HEK293 (cell line): ENCODE data around the gene CDC37.
A peak's percentile ranks its signal among the peaks of the same experiment; 100 is the strongest.

Experiments used
- CTCF ChIA-PET: fragments of 350-600 bp; formaldehyde crosslinking; extraction: SDS; loops from one replicate; lab custom pipeline; 2021; ENCODE audit warnings: antibody characterized with exemption; lab: Yijun Ruan, JAX
- POLR2A ChIA-PET: fragments of 300-600 bp; formaldehyde crosslinking; extraction: SDS; loops from one replicate; lab custom pipeline; 2020; ENCODE audit warnings: antibody characterized with exemption, inconsistent platforms; lab: Yijun Ruan, JAX
- H3K27ac ChIP-seq: fragments of 200-500 bp; sonication (Bioruptor generic); 2 replicates; pipeline ENCODE4 v1.5.1; 2014; ENCODE audit warnings: low read depth, low read length, control low read depth, inconsistent platforms; ENCODE audit errors: extremely low read depth
- H3K36me3 ChIP-seq, 2 experiments: fragments of 200-500 bp in 1 of 2; sonication (Bioruptor generic) in 1 of 2; 1 replicate in 1 of 2; 2 replicates in 1 of 2; pipeline ENCODE4 v1.5.1; 2014 to 2017; ENCODE audit warnings: inconsistent platforms in 2 of 2, low read length in 2 of 2; ENCODE audit not compliant: control insufficient read depth in 2 of 2, insufficient read depth in 1 of 2
- H3K4me1 ChIP-seq: fragments of 200-500 bp; sonication (Bioruptor generic); 2 replicates; pipeline ENCODE4 v1.5.1; 2014; ENCODE audit warnings: mild to moderate bottlenecking, low read length, inconsistent platforms; ENCODE audit not compliant: control insufficient read depth, insufficient read depth
- H3K4me3 ChIP-seq: 2 replicates; pipeline ENCODE4 v1.5.1; 2011; ENCODE audit warnings: low read depth, mild to moderate bottlenecking, control low read depth, low read length, moderate library complexity
- H3K9me3 ChIP-seq: fragments of 200-500 bp; sonication (Bioruptor generic); 2 replicates; pipeline ENCODE4 v1.5.1; 2014; ENCODE audit warnings: low read depth, low read length, inconsistent platforms; ENCODE audit not compliant: control insufficient read depth, insufficient read depth
- ATF2 ChIP-seq: fragments of 450-650 bp; formaldehyde crosslinking; IDR thresholded peaks from 2 replicates; pipeline ENCODE4 v1.5.1; 2016; ENCODE audit warnings: missing biosample characterization, missing genetic modification characterization, low read depth
- CTCF ChIP-seq: fragments of 450-650 bp; formaldehyde crosslinking; IDR thresholded peaks from 2 replicates; pipeline ENCODE4 v1.5.1; 2016; ENCODE audit warnings: missing biosample characterization, missing genetic modification characterization
- TSHZ1 ChIP-seq: fragments of 450-650 bp; formaldehyde crosslinking; IDR thresholded peaks from 2 replicates; pipeline ENCODE4 v1.5.1; 2016; ENCODE audit warnings: missing biosample characterization, missing genetic modification characterization, borderline replicate concordance
- ZBTB8A ChIP-seq: fragments of 450-650 bp; formaldehyde crosslinking; IDR thresholded peaks from 2 replicates; pipeline ENCODE4 v1.5.1; 2016; ENCODE audit warnings: missing biosample characterization, missing genetic modification characterization
- ZEB2 ChIP-seq: fragments of 450-650 bp; formaldehyde crosslinking; IDR thresholded peaks from 2 replicates; pipeline ENCODE4 v1.5.1; 2016; ENCODE audit warnings: missing biosample characterization, missing genetic modification characterization
- ZNF121 ChIP-seq: fragments of 450-650 bp; formaldehyde crosslinking; IDR thresholded peaks from 2 replicates; pipeline ENCODE4 v1.5.1; 2016; ENCODE audit warnings: missing biosample characterization, missing genetic modification characterization
- ZNF350 ChIP-seq: fragments of 450-650 bp; formaldehyde crosslinking; IDR thresholded peaks from 2 replicates; pipeline ENCODE4 v1.5.0; 2017; ENCODE audit warnings: missing biosample characterization, mild to moderate bottlenecking, missing genetic modification characterization
- ZNF362 ChIP-seq: fragments of 450-650 bp; formaldehyde crosslinking; IDR thresholded peaks from 2 replicates; pipeline ENCODE4 v1.5.1; 2016; ENCODE audit warnings: missing biosample characterization, missing genetic modification characterization
- ZNF449 ChIP-seq: fragments of 450-650 bp; formaldehyde crosslinking; IDR thresholded peaks from 2 replicates; pipeline ENCODE4 v1.5.1; 2017; ENCODE audit warnings: missing biosample characterization, mild to moderate bottlenecking, missing genetic modification characterization, moderate library complexity
- ZNF501 ChIP-seq: fragments of 450-650 bp; formaldehyde crosslinking; IDR thresholded peaks from 2 replicates; pipeline ENCODE4 v1.5.1; 2016; ENCODE audit warnings: missing biosample characterization, missing genetic modification characterization
- ZNF558 ChIP-seq: fragments of 450-650 bp; formaldehyde crosslinking; IDR thresholded peaks from 2 replicates; pipeline ENCODE4 v1.5.1; 2016; ENCODE audit warnings: missing biosample characterization, missing genetic modification characterization
- ZNF585B ChIP-seq: fragments of 450-650 bp; formaldehyde crosslinking; IDR thresholded peaks from 2 replicates; pipeline ENCODE4 v1.5.1; 2016; ENCODE audit warnings: missing biosample characterization, missing genetic modification characterization
- ZNF654 ChIP-seq: fragments of 450-650 bp; formaldehyde crosslinking; IDR thresholded peaks from 2 replicates; pipeline ENCODE4 v1.5.1; 2016; ENCODE audit warnings: low read depth, missing biosample characterization, missing genetic modification characterization
- ZNF660 ChIP-seq: fragments of 450-650 bp; IDR thresholded peaks from 2 replicates; pipeline ENCODE4 v1.5.1; 2018; ENCODE audit warnings: missing biosample characterization, mild to moderate bottlenecking, missing genetic modification characterization
- ZNF670 ChIP-seq: fragments of 450-650 bp; formaldehyde crosslinking; IDR thresholded peaks from 2 replicates; pipeline ENCODE4 v1.5.1; 2016; ENCODE audit warnings: missing biosample characterization, missing genetic modification characterization, low read depth
- ZSCAN5A ChIP-seq: fragments of 450-650 bp; formaldehyde crosslinking; IDR thresholded peaks from 2 replicates; pipeline ENCODE4 v1.5.1; 2016; ENCODE audit warnings: missing biosample characterization, missing genetic modification characterization

CDC37 gene

GRCh38 chr19:10390652-10391286 lies 12.6 kb downstream of the CDC37 start (continued):
- TF ChIP-seq TSHZ1 (tag by site-specific recombination) (no peak), ZNF121 (tag by site-specific recombination) (no peak), ZNF362 (tag by site-specific recombination) (peak; percentile 85), ATF2 (tag by site-specific recombination) (no peak), ZNF670 (tag by site-specific recombination) (no peak), ZNF449 (no peak), ZSCAN5A (no peak)

GRCh38 chr19:10389863-10390262 lies 13.5 kb downstream of the CDC37 start:
- POLR2A ChIA-PET, result interaction anchor here (1.0 to 2.5 kb wide), 4 partner anchors 9 to 130 kb away, joined by 3 to 24 read pairs (median 12); partner anchors contain the start of genes ICAM5 and TYK2
- no peak overlapping the region for H3K4me3 ChIP-seq
- no peak for TF ChIP-seq ZNF558 (tag by site-specific recombination)
- 0 out of 2 replicates have a peak, but pooled peaks have one; percentile 40 for TF ChIP-seq CTCF
- H3K27ac ChIP-seq, result no peak overlapping the region
- CTCF ChIA-PET, result interaction anchor here (0.6 to 5.6 kb wide), 11 partner anchors 9 to 260 kb away, joined by 3 to 170 read pairs (median 6); partner anchors contain the start of genes ICAM1, ICAM5, RAVER1 and TYK2
- H3K9me3 ChIP-seq, result no peaks in the 10 kb centered on the region
- no peaks in the 10 kb centered on the region for H3K4me1 ChIP-seq
- peaks cover 12 to 48% of the 10 kb centered on the region in 2 experiments; a peak in 2 of 3 replicates for H3K36me3 ChIP-seq

GRCh38 chr19:10388957-10389356 lies 14.4 kb downstream of the CDC37 start:
- peaks cover 12 to 40% of the 10 kb centered on the region in 2 experiments; a peak in 2 of 3 replicates for H3K36me3 ChIP-seq
- H3K4me1 ChIP-seq, result no peaks in the 10 kb centered on the region
- no peak overlapping the region for H3K27ac ChIP-seq
- no peaks in the 10 kb centered on the region for H3K9me3 ChIP-seq
- no peak overlapping the region for H3K4me3 ChIP-seq
- ChIA-PET POLR2A (interaction anchor here (0.6 to 2.5 kb wide), 11 partner anchors 9 to 137 kb away, joined by 3 to 24 read pairs (median 4); partner anchors contain the start of genes ICAM1, ICAM5, MRPL4 and RAVER1), CTCF (interaction anchor here (0.5 to 5.6 kb wide), 34 partner anchors 8 to 486 kb away, joined by 3 to 170 read pairs (median 4); partner anchors contain the start of genes ICAM1, ICAM5, RAVER1 and TYK2)
- TF ChIP-seq ZNF585B (tag by site-specific recombination) (no peak), ZBTB8A (no peak), ZSCAN5A (no peak), ZNF660 (tag by site-specific recombination) (peak; percentile 62; the same call in 1 of the 2 replicates), ZNF654 (tag by site-specific recombination) (peak; percentile 74), ZNF501 (tag by site-specific recombination) (no peak), ZNF350 (tag by site-specific recombination) (no peak), ZEB2 (0 out of 2 replicates have a peak, but pooled peaks have one; percentile 25)
